PC-3 (cell line): ENCODE results near the gene ENG. TPM values are rescaled to one million over a fixed set of nuclear protein-coding genes. Genes with fewer than 3 reads are reported as not detected.

Experiments used
- ATAC-seq: fragments of 200-7000 bp; cut with Tn5 transposase; 2 replicates; pipeline ENCODE4 v1.9.1; 2020; ENCODE audit warnings: mild to moderate bottlenecking, moderate library complexity
- BruUV-seq: library from RNA; stranded (reverse); fragments of 400-500 nt; replicated peaks from 2 replicates; lab custom pipeline; 2021; lab: Mats Ljungman, UMichigan
- CTCF ChIA-PET: fragments of 300-600 bp; sonication (Branson Sonifier 250); formaldehyde crosslinking; loops from one replicate; lab custom pipeline; 2022; ENCODE audit warnings: antibody characterized with exemption; lab: Charles Lee
- POLR2A ChIA-PET: fragments of 300-600 bp; sonication (Branson Sonifier 250); formaldehyde crosslinking; loops from one replicate; lab custom pipeline; 2022; ENCODE audit warnings: antibody characterized with exemption; ENCODE audit not compliant: unreplicated experiment; lab: Charles Lee
- DNase-seq: peaks from one replicate; pipeline ENCODE4 v3.0.0-alpha.2; 2015
- H2AFZ ChIP-seq: fragments of 300-600 bp; sonication (generic); 2 replicates; pipeline ENCODE4 v1.6.0; 2016; ENCODE audit warnings: antibody characterized with exemption, low read length
- H3F3A ChIP-seq: fragments of 300-600 bp; sonication (generic); one replicate; pipeline ENCODE4 v1.6.0; 2017; ENCODE audit warnings: antibody characterized with exemption, low read length, control low read depth, mild to moderate bottlenecking; ENCODE audit not compliant: unreplicated experiment
- H3K27ac ChIP-seq: fragments of 300-600 bp; sonication (generic); 2 replicates; pipeline ENCODE4 v1.5.1; 2016; ENCODE audit warnings: mild to moderate bottlenecking, low read length
- H3K27me3 ChIP-seq: fragments of 300-600 bp; sonication (generic); 2 replicates; pipeline ENCODE4 v1.6.1; 2016; ENCODE audit warnings: low read length, mixed read lengths
- H3K36me3 ChIP-seq: fragments of 300-600 bp; sonication (generic); 2 replicates; pipeline ENCODE4 v1.6.1; 2016; ENCODE audit warnings: low read depth, mixed run types, low read length, mixed read lengths
- H3K4me1 ChIP-seq: fragments of 300-600 bp; sonication (generic); 2 replicates; pipeline ENCODE4 v1.5.1; 2016; ENCODE audit warnings: low read length; ENCODE audit not compliant: insufficient read depth
- H3K4me2 ChIP-seq: fragments of 300-600 bp; sonication (generic); 2 replicates; pipeline ENCODE4 v1.6.0; 2016; ENCODE audit warnings: low read length
- H3K4me3 ChIP-seq: fragments of 300-600 bp; sonication (generic); 2 replicates; pipeline ENCODE4 v1.5.1; 2016; ENCODE audit warnings: mild to moderate bottlenecking, low read length, mixed read lengths
- H3K79me2 ChIP-seq: fragments of 300-600 bp; sonication (generic); 2 replicates; pipeline ENCODE4 v1.6.1; 2017; ENCODE audit warnings: low read length, mixed read lengths
- H3K9ac ChIP-seq: fragments of 300-600 bp; sonication (generic); 2 replicates; pipeline ENCODE4 v1.6.0; 2016; ENCODE audit warnings: mild to moderate bottlenecking, low read length
- H3K9me2 ChIP-seq: fragments of 300-600 bp; sonication (generic); replicated peaks from 2 replicates; pipeline ENCODE4 v1.6.1; 2016; ENCODE audit warnings: mixed run types, low read length, mixed read lengths
- H3K9me3 ChIP-seq: fragments of 300-600 bp; sonication (generic); 2 replicates; pipeline ENCODE4 v1.6.1; 2016; ENCODE audit warnings: low read length, mixed read lengths
- H4K20me1 ChIP-seq: fragments of 300-600 bp; sonication (generic); 2 replicates; pipeline ENCODE4 v1.6.1; 2016; ENCODE audit warnings: low read length, mixed read lengths
- EZH2 ChIP-seq: fragments of 300-600 bp; sonication (generic); IDR thresholded peaks from one replicate; pipeline ENCODE4 v1.6.1; 2017; ENCODE audit warnings: antibody characterized with exemption, mild to moderate bottlenecking, low read length; ENCODE audit not compliant: unreplicated experiment
- EZH2phosphoT487 ChIP-seq: fragments of 300-600 bp; sonication (generic); IDR thresholded peaks from 2 replicates; pipeline ENCODE4 v1.6.1; 2018; ENCODE audit warnings: mild to moderate bottlenecking, antibody characterized with exemption, low read length, borderline replicate concordance
- intact Hi-C: fragments of 100-400 bp; cut with micrococcal nuclease; formaldehyde crosslinking; loops from 2 replicates; pipeline ENCODE4 v1.9.0; 2023
- total RNA-seq: library from RNA; depleted of rRNA; stranded (reverse); fragments of >200 nt; gene quantifications from 2 replicates; pipeline ENCODE4 v1.2.3, GENCODE V29; 2014
- TF ChIP-seq, protein P1 (sequence below): fragments of 300-600 bp; sonication (generic); conservative IDR thresholded peaks from 2 replicates; pipeline ENCODE4 v1.5.1; 2017; ENCODE audit warnings: antibody characterized with exemption, low read depth, mild to moderate bottlenecking, low read length

The ENG gene
- total RNA-seq, 1 experiment from 2014 or later, result 1.1 TPM

DNA sequence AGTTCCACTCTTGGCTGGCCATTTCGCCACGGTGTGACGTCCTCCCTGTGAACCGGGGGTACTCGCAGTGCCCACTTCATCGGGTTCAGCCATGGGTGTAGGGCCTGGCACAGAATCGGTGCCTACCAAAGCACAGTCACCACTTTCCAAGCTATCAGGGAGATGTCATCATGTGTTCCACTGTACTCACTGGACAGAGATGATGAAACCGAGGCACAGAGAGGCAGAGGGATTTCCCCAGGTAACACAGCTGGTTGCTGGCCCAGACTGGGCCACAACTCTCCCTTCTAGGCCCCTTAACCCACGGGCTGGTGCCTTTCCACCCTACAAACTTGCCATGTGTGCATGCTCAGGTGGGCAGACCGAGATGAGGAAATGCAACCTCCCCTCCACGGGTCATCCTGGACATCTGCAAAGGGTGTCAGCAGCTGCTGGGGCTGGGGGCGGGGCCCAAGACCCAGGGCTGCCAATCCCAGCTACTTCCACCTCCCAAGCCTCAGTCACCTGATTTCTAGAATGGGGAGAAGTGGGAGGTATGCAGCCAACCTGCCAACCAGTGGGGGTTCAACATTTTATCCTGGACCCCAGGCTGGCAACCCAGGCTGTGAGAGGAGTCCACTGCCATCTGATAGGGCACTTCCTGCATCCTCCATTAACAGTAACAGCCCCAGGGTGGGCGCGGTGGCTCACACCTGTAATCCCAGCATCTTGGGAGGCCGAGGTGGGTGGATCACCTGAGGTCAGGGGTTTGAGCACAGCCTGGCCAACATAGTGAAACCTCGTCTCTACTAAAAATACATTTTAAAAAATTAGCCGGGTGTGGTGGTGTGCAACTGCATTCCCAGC is 75.1 kb downstream of the ENG start:
- BruUV-seq, result no TSS peak
- no peak overlapping the region for H3K9ac ChIP-seq

GRCh38 chr9:127778280-127779135 is 76.0 kb downstream of the ENG start, which contains the start of gene SH2D3C:
Gene SH2D3C (minus strand): TSS chr9:127778666. CDS start chr9:127778627, 39 bp downstream.
- no peak within 1 kb of the TSS for H2AFZ ChIP-seq
- ChIA-PET CTCF (no interaction called here), POLR2A (interaction anchor here (0.5 kb wide), 1 partner anchor 235 kb away, joined by 3 read pairs; no protein-coding TSS in a partner anchor)

More for the DNA sequence above, 75.1 kb downstream of the ENG start:
- no peaks in the 10 kb centered on the region for H3K4me1 ChIP-seq
- H3K4me3 ChIP-seq, result no peak overlapping the region
- ATAC-seq (no peak), DNase-seq (no peak)
- H3K27ac ChIP-seq, result no peak overlapping the region
- intact Hi-C loops, result no loop called here
- H3K27me3 ChIP-seq, result no peaks in the 10 kb centered on the region
- H3K4me2 ChIP-seq, result no peak overlapping the region
- CTCF ChIA-PET, result no interaction called here
- no peaks in the 10 kb centered on the region for H3F3A ChIP-seq
- POLR2A ChIA-PET, result interaction anchor here (0.5 kb wide), 1 partner anchor 236 kb away, joined by 3 read pairs; no protein-coding TSS in a partner anchor
- no peaks in the 10 kb centered on the region for H4K20me1 ChIP-seq
- H3K9me3 ChIP-seq, result no peaks in the 10 kb centered on the region
- no peak for TF ChIP-seq EZH2phosphoT487
- no peak for TF ChIP-seq EZH2
- TF ChIP-seq, protein P1, sequence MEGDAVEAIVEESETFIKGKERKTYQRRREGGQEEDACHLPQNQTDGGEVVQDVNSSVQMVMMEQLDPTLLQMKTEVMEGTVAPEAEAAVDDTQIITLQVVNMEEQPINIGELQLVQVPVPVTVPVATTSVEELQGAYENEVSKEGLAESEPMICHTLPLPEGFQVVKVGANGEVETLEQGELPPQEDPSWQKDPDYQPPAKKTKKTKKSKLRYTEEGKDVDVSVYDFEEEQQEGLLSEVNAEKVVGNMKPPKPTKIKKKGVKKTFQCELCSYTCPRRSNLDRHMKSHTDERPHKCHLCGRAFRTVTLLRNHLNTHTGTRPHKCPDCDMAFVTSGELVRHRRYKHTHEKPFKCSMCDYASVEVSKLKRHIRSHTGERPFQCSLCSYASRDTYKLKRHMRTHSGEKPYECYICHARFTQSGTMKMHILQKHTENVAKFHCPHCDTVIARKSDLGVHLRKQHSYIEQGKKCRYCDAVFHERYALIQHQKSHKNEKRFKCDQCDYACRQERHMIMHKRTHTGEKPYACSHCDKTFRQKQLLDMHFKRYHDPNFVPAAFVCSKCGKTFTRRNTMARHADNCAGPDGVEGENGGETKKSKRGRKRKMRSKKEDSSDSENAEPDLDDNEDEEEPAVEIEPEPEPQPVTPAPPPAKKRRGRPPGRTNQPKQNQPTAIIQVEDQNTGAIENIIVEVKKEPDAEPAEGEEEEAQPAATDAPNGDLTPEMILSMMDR, result no peak
- no peaks in the 10 kb centered on the region for H3K36me3 ChIP-seq
- no peak overlapping the region for H2AFZ ChIP-seq
- no peaks in the 10 kb centered on the region for H3K79me2 ChIP-seq
- no peaks in the 10 kb centered on the region for H3K9me2 ChIP-seq

More at GRCh38 chr9:127778280-127779135, 76.0 kb downstream of the ENG start, which contains the start of gene SH2D3C:
- Histone ChIP-seq H3K9ac (no peak within 1 kb of the TSS), H4K20me1 (no peaks in the 10 kb centered on the region), H3K4me3 (no peak within 1 kb of the TSS), H3K4me1 (no peaks in the 10 kb centered on the region), H3K9me3 (no peaks in the 10 kb centered on the region), H3K36me3 (no peaks in the 10 kb centered on the region), H3K27ac (no peak within 1 kb of the TSS), H3K27me3 (no peaks in the 10 kb centered on the region), H3K4me2 (no peak within 1 kb of the TSS), H3K79me2 (no peaks in the 10 kb centered on the region), H3F3A (no peaks in the 10 kb centered on the region), H3K9me2 (no peaks in the 10 kb centered on the region)
- TF ChIP-seq EZH2 (no peak), EZH2phosphoT487 (no peak)
- TF ChIP-seq, protein P1, result no peak
- DNase-seq, result no peak
- no peak for ATAC-seq
- BruUV-seq, result no TSS peak
- intact Hi-C loops, result no loop called here
